LoVo (cell line): ENCODE measurements around the gene EMP3.
"Not testable (repeated sequence)": the region's sequence is repeated elsewhere in the genome, so short reads cannot be mapped to it uniquely, and the experiment has no call there.

Experiments
- DNase-seq: peaks from one replicate; pipeline ENCODE4 v3.0.0-alpha.2; 2016; ENCODE audit warnings: low spot score

The EMP3 gene, protein sequence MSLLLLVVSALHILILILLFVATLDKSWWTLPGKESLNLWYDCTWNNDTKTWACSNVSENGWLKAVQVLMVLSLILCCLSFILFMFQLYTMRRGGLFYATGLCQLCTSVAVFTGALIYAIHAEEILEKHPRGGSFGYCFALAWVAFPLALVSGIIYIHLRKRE

GRCh38 chr19:48325265-48325910 is at the start of gene EMP3:
EMP3 (plus strand) TSS chr19:48325552; CDS start chr19:48326845, 1,293 bp downstream.
- no peak for DNase-seq

DNA sequence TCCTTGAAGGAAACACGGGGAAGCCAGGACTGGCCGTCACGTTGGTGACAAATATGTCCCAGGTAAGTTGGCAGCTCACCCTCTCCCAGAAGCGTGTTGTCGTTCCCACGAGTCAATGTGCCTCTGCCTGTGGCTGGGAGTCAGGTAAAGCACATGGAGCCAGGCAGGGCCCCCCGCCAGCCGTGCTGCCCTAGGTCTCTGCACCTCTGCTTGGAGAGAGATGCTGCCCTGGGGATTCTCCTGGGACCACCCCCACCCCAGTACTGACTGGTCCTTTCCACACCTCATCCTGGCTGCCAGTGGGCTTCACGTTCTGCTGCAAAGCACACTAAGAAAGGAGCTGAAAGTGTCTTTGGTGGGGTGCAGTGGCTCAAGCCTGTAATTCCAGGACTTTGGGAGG is 45.6 kb upstream of the EMP3 start:
- DNase-seq, result no peak

GRCh38 chr19:48283908-48284307 is 41.4 kb upstream of the EMP3 start:
- DNase-seq, result no peak

GRCh38 chr19:48284896-48285295 is 40.5 kb upstream of the EMP3 start:
- no peak for DNase-seq

DNA sequence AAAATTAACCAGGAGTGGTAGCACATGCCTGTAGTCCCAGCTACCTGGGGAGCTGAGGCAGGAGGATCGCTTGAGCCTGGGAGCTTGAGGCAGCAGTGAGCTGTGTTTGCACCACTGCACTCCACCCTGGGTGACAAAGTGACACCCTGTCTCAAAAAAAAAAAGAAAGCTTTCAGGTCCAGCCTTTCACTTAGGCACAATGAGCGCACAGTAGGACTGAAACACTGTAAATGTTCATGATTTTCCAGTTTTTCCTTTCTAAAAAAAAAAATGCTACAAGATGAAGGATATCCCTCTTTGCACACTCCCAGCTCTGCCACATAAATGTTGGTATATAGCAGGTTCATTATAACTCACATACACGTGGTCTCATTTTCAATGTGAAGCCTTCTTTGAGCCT is 37.6 kb upstream of the EMP3 start:
- DNase-seq, result no peak

GRCh38 chr19:48290401-48290770 is 35.0 kb upstream of the EMP3 start:
- no peak for DNase-seq

GRCh38 chr19:48290771-48291488 is 34.4 kb upstream of the EMP3 start:
- DNase-seq, result peak; percentile 76

- DNase-seq, result not testable (repeated sequence)
Measured at GRCh38 chr19:48291489-48291815, 33.9 kb upstream of the EMP3 start.

- DNase-seq, result no peak
Measured at GRCh38 chr19:48292798-48293197, 32.6 kb upstream of the EMP3 start.

GRCh38 chr19:48295458-48295857 is 29.9 kb upstream of the EMP3 start:
- DNase-seq, result no peak

GRCh38 chr19:48296963-48297734 is 28.2 kb upstream of the EMP3 start:
- no peak for DNase-seq

DNA sequence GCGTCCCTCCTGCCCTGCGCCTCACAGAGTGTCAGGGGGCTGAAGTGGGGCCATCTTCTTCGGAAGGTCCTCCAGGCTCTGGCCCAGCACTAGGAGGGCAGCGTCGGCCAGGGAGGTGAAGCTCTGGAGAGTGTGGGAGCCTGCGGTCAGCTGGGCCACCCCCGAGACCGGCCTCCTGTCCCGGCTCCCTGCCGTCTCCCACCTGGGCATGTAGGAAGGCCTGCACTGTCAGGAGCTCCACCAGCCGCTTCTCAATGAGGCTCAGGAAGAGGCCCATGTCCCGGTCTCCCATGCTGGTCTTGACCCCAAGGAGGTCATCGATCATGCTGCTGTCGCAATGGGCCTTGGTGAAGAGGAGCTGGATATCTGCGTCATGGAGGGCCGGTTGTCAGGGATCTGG is 27.4 kb upstream of the EMP3 start:
- no peak for DNase-seq

DNA sequence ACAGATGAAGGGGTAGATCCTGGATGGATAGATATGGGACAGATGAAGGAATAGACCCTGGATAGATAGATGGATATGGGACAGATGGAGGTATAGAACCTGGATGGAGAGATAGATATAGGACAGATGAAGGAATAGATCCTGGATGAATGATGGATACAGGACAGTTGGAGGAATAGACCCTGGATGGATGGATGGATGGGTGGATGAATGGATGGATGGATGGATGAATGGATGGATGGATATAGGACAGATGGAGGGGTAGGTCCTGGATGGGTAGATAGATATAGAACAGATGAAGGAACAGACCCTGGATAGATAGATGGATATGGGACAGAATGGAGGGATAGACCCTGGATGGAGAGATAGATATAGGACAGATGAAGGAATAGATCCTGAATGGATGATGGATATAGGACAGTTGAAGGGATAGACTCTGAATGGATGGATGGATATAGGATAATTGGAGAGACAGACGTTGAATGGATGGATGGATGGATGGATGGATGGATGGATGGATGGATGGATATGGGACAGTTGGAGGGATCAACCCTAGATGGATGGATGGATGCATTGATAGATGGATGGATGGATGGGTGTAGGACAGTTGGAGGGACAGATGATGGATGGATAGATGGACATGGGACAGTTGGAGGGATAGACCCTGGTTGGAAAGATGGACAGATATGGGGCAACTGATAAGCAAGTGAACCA is 23.3 kb upstream of the EMP3 start:
- DNase-seq, result no peak

- DNase-seq, result no peak
Measured at GRCh38 chr19:48302600-48302959, 22.8 kb upstream of the EMP3 start.

DNA sequence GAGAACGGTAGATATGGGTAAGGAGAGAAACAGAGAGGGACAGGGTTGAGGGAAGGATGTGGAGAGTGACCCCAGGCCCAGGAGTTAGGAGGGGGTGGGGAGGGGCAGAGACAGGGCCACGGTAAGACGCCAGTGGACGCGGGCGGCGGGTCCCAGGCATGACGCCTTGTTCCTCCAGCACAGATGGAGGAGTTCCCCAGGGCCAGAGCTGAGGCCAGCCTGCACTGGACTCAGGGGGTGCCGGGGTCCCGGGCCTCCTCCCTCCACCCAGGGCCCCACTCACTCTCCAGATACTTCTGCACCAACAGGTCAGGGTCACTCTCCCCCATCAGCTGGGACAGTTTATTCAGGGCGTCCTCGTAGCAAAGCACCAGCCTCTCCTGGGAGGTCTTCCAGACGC is 22.0 kb upstream of the EMP3 start:
- no peak for DNase-seq

DNA sequence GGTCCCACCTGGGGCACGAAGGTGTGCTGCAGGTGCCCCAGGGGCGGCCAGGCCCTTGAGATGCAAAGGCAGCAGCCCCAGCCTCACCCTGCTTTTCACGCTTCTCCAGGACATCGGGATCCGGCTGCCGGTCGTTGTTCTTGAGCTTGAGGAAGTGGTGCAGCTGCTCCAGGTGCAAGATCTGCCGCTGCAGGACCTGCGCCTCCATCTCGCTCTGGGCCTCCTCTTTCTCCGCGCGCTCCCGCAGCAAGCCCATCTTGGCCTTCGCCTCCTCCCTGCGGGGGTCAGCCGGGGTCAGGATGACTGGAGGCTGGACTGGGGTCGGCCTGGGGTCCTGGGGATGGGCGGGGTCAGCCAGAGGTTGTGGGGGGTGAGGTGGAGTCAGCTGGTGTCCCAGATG is 21.5 kb upstream of the EMP3 start:
- no peak for DNase-seq

GRCh38 chr19:48308631-48309586 is 16.4 kb upstream of the EMP3 start:
- DNase-seq, result no peak

DNA sequence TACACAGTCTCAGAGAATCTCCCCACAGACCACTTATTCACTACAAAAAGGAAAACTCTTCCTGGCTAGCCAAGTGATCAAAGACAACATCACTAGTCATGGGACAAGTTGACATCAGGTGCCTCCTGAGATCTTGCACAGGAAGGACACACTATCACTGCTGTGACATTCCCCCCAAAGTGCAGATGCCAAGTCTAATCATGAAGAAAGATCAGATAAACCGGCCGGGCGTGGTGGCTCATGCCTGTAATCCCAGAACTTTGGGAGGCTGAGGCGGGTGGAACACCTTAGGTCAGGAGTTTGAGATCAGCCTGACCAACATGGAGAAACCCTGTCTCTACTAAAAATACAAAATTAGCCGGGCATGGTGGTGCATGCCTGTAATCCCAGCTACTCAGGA is 15.6 kb upstream of the EMP3 start:
- DNase-seq, result not testable (repeated sequence)

GRCh38 chr19:48310227-48310626 is 15.1 kb upstream of the EMP3 start:
- DNase-seq, result no peak

GRCh38 chr19:48311384-48311783 is 14.0 kb upstream of the EMP3 start:
- no peak for DNase-seq

- no peak for DNase-seq
Measured at GRCh38 chr19:48315712-48316111, 9.6 kb upstream of the EMP3 start.

DNA sequence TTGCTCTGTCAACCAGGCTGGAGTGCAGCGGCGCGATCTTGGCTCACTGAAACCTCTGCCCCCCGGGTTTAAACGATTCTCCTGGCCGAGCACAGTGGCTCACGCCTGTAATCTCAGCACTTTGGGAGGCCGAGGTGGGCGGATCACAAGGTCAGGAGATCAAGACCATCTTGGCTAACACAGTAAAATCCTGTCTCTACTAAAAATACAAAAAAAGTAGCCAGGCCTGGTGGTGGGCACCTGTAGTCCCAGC is 7.7 kb upstream of the EMP3 start:
- DNase-seq, result not testable (repeated sequence)
